Measurements from ENCODE around the gene TRNT1. TPM values are rescaled to one million over a fixed set of nuclear protein-coding genes. Genes with fewer than 3 reads are reported as not detected.
A peak's percentile ranks its signal among the peaks of the same experiment; 100 is the strongest.

Gene TRNT1
- 21.6 and 32.4 TPM in 2 replicates for total RNA-seq

DNA sequence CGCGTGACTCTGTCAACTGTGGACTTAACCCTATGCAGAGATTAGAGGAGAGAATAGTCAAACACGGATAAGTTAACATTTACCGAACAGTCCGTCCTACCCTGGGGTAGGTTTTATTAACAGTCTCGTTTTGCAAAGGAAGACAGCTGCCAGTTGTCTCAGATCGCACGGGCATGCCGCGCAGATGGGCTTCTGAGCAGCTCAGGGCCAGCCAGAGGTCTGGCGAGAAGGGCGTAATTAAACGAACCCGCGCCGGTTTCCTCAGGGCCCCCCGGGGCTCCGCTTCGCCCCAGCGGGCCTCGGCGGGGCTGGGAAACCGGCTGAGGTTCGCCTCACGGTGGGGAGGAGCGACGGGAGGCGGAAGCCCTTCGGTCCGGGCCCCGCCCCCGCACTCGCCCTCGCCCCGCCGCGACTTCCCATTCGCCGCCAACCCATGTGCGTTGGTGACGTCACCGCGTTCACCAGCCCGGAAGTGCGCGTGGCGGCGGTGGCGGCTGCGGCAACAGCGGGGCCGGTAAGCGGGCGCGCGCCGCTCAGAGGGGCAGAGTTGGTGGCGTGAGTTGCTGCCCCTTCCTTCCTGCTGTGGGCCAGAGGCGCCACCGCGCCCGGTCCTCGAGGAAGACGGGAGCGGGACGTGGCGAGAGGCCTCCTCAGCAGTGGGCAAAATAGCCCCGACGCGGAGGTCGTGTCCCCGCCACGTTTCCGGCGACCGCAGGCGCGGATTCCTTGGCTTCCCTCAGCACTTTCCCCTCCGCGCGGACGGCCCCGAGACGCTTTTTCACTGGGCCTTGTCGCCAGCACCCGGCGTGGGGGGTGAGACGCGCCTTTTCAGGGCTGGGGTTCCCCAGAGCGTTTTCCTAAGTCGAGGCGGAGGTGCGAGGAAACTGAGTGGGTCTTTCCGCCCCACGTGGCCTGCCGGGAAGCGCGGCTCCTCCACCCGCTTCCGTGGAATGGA is at the start of gene TRNT1:
TSS of gene TRNT1 (plus strand) at position 464 of the 955 bp plus-strand sequence. CDS start 2,101 bp downstream, outside the sequence.
- TF ChIP-seq, protein P1, sequence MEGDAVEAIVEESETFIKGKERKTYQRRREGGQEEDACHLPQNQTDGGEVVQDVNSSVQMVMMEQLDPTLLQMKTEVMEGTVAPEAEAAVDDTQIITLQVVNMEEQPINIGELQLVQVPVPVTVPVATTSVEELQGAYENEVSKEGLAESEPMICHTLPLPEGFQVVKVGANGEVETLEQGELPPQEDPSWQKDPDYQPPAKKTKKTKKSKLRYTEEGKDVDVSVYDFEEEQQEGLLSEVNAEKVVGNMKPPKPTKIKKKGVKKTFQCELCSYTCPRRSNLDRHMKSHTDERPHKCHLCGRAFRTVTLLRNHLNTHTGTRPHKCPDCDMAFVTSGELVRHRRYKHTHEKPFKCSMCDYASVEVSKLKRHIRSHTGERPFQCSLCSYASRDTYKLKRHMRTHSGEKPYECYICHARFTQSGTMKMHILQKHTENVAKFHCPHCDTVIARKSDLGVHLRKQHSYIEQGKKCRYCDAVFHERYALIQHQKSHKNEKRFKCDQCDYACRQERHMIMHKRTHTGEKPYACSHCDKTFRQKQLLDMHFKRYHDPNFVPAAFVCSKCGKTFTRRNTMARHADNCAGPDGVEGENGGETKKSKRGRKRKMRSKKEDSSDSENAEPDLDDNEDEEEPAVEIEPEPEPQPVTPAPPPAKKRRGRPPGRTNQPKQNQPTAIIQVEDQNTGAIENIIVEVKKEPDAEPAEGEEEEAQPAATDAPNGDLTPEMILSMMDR (IDR thresholded peaks at IDR 0.05; ENCODE audit: insufficient read depth, low read depth, low read length): no peak

DNA sequence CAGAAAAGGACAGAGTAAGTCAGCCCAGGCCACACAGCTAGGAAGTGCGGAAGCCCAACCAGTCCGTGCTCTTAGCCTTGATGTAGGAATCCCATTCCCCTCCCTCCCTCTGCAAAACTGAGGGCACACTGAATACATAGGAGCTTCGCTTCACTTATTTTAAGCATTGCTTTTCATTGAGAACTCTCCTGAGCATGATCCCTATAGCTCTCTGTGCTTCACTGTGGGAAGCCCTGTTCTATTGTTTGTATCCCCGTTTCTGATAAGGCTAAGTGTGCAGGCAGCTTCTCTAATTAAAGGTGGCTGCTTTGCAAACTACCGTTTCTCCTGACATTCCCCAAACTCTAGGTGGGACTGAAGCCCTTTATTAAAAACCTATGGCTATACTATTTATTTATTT is 46.4 kb upstream of the TRNT1 start:
- TF ChIP-seq, protein P1 (IDR thresholded peaks at IDR 0.05; ENCODE audit: insufficient read depth, low read depth, low read length): no peak
- no peak for DNase-seq (ENCODE audit: low read depth)
- H3K4me3 ChIP-seq (ENCODE audit: low read depth, low read length): no peak overlapping the region

More for the DNA sequence above, at the start of gene TRNT1:
- DNase-seq (ENCODE audit: low read depth): peak; percentile 96
- peak within 1 kb of the TSS; percentile 94 for H3K4me3 ChIP-seq (ENCODE audit: low read depth, low read length)

DNA sequence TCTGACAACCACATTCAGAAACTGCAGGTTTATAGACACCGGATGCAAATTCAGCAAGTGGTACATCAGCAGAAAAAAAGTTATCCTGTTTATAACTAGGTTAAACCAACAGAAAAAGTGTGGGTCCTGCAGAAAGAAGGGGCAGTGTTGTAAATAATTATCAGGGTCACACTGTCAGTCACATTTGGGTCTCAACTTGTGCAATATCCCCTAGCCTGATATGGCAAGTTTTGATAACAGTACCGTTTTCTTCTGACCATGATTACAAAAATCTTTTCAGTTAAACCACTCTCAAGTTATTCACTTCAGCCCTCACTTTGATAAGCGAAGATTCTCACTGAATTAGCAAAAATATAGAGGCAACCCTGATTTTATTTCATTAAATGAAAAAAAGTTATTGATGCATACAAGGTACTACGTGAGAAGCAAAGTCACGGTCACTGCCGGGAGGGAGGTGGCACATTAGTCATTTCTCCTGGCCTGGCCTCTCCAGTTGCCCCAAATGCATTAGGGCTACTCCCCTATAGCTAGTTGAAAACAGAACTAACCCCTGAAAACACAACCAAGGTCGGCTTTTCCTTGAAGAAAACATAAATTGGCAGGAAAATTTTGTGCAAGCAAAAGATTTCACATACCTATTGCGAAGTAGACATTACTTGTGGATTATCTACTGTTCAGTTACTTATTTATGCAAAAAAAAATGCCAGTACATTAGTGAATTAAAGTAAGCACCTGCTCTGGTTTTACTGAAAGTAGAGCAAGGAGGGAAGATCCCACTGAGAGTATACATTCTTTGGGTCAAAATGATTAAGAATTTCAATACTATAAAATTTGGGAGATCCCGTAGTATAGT is 45.1 kb upstream of the TRNT1 start:
- TF ChIP-seq, protein P1 (IDR thresholded peaks at IDR 0.05; ENCODE audit: insufficient read depth, low read depth, low read length): no peak
- no peak overlapping the region for H3K4me3 ChIP-seq (ENCODE audit: low read depth, low read length)
- DNase-seq (ENCODE audit: low read depth): no peak

DNA sequence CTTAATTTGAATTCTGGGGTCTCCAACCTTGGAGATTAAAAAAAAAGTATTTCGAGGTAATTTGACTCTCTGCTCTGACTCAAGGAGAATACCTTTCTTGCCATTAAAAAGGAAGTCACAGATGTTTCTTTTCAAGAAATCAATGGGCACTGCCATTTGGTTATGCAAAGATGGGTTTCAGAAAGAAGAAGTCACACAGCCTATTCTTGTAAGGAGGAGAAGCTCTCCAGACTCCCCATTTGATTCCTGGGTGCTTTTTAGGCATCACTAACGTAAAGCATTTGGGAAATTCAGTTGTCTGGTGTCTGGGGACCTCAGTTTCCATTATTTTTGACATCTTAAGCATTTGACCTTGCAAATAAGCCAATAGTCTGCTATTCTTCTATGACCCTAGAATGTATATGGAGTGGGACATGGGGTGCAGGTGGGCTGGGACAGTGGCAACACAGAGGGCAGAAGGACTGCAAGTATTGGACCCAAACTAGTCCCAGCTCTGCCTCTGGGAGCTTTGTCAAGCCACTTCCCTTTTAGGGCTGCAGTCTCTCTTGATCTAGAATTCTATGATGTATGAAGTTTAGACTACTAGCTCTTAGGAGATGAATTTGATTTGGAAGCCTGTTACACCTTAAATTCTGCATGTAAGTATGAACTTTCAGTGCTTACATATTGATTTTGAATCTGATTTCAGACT is 44.4 kb upstream of the TRNT1 start:
- no peak overlapping the region for H3K4me3 ChIP-seq (ENCODE audit: low read depth, low read length)
- TF ChIP-seq, protein P1 (IDR thresholded peaks at IDR 0.05; ENCODE audit: insufficient read depth, low read depth, low read length): no peak
- no peak for DNase-seq (ENCODE audit: low read depth)

DNA sequence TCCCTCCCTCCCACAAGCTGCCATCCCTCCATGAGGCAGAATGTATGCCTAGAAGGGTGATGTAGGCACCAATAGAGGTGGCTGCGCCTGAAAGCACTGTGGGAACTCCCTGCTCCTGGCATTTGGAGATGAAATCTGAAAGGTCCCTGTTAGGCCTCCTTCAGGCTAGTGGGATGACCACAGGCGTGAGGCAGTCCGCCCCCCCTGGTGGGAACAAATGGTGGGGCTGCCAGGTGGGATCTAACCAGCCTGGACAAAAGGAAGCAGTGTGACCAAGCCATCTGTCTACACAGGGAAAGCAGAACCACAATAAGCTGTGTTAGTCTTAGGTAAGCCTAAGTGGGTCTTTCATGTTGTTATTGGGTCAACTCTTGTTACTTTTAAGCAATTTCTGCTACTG is 41.9 kb upstream of the TRNT1 start:
- DNase-seq (ENCODE audit: low read depth): no peak
- H3K4me3 ChIP-seq (ENCODE audit: low read depth, low read length): no peak overlapping the region
- TF ChIP-seq, protein P1 (IDR thresholded peaks at IDR 0.05; ENCODE audit: insufficient read depth, low read depth, low read length): no peak

DNA sequence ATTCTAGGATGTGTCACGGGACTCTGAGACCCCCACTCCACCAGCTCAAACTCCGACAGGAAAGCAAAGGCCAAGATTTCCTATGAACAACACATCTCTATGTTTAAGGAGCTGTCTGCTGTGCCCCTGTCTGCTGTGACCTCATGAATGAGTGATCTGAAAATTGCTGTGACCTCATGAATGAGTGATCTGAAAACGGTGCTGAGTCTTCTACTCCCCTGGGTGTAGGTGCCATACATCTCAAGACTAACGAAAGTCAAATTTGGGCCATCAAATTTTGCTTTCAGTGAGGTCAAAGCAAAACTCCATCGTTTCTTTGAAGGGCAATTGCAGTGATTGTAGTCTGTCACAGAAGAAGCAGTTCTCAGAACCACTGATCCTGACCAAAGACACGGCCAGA is 41.0 kb upstream of the TRNT1 start:
- DNase-seq (ENCODE audit: low read depth): no peak
- H3K4me3 ChIP-seq (ENCODE audit: low read depth, low read length): no peak overlapping the region
- TF ChIP-seq, protein P1 (IDR thresholded peaks at IDR 0.05; ENCODE audit: insufficient read depth, low read depth, low read length): no peak
